GM12872 (cell line): ENCODE data around the gene TRAF4.

ENCODE experiments used
- CTCF ChIP-seq: IDR thresholded peaks from 3 replicates; pipeline ENCODE4 v1.5.1; 2011; ENCODE audit warnings: low read depth, mild to moderate bottlenecking, low read length, moderate library complexity; ENCODE audit not compliant: insufficient read depth

Gene TRAF4

DNA sequence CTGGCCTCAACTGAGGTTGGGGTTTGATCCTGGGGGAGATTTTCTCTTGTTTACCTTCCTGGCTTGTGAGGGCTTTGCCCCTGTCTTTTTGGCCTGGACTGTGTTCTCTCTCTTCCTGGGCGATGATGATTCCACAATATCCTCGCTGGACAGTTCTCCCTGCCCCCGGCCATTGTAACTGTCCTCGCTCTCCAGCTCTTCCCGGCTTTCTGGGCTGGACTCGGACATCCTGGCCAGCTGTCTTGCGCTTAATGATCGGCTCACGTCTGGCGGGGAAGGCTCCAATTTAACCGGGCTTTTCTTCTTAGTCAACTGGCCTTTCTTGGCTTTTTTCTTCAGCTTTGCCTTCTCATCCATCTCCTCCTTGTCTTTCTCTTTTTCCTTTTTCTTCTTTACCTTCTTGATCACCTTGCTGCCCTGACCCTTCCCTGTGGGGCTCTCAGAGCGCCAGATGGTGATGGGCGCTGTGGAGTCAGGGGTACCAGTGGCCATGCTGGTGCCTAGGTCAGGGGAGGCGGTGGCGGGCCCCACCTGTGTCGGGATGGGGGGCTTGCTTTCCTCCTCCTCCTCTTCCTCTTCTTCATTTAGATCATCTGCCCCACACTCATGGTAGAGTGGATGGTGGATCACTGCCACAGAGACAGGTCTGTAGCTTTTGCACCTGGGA lies 40.1 kb upstream of the TRAF4 start:
- no peak for TF ChIP-seq CTCF

DNA sequence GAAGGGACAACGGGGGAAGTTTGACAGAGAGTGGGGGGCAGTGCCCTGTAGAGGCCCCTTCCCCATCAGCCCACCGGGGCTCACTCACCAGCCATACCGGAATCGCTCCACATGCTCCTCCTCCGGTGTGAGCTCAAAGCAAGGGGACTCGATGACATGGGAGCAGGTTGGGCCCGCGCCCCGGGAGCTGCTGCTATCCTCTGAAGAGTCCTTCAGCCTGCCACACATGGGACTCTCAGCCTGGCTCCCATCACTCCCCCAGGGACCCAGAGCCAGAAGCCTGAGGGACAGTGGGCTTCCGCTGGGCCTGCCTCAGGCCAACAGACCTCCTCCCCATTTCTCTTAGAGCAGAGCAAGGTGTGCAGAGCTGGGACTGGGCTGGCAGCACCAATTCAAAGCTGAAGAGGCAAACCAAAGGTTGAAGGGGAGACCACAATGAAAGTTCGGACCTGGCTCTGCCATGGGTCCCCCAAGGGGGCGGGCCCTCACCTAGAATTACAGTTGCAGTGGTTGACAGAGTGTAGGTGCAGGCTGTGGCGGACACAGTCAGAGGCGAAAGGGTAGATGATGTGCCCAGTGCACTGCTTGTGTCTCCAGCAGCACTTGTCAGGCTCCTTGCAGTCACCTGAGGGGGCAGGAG lies 39.5 kb upstream of the TRAF4 start:
- TF ChIP-seq CTCF: no peak

- no peak for TF ChIP-seq CTCF
Observed at GRCh38 chr17:28705074-28705659, 38.6 kb upstream of the TRAF4 start.

DNA sequence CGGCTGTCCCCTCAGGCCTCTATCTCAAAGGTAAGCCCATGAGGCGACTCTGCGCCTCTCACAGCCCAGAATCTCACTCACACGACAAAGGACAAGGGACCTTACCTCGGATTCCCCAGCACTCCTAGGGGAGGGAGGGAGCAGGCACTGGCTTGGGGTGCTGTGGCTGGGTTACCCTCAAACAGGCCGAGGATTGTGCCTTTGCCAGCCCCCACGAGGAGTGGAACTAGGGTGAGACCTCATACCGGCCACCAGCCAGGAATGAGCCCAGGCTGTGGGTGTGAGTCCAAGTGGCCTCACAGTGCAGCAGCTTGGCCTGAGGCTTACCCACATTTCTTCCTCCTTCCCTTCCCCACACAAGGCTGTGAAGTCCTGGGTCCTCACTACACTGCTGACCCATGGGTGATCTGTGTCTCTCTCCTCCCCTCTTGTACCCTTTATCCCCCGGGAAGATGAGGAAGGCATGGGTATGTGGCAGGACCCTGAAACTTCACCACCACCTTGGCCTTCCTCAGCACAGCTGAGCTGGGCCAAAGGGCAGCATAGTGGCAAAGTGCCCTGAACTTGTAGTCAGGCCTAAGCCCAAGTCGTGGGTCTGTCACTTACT lies 38.0 kb upstream of the TRAF4 start:
- no peak for TF ChIP-seq CTCF

GRCh38 chr17:28706471-28707338 lies 37.1 kb upstream of the TRAF4 start:
- no peak for TF ChIP-seq CTCF

- no peak for TF ChIP-seq CTCF
Observed at GRCh38 chr17:28707339-28707720, 36.5 kb upstream of the TRAF4 start.
